SKM-1 treated with dmso at 0.1 percent for 144 hours (cell line): ENCODE results near the gene VPS13C.
A peak's percentile ranks its signal among the peaks of the same experiment; 100 is the strongest.
"Not testable (repeated sequence)": the region's sequence is repeated elsewhere in the genome, so short reads cannot be mapped to it uniquely, and the experiment has no call there.

ENCODE experiments used
- DNase-seq: peaks from one replicate; lab custom pipeline; 2025; ENCODE audit not compliant: unreplicated experiment; lab: John Stamatoyannopoulos, UW

Gene VPS13C

GRCh38 chr15:62071711-62072308 is 11.6 kb upstream of the VPS13C start:
- DNase-seq = no peak

- DNase-seq = no peak
Observed at GRCh38 chr15:62069551-62069950, 9.3 kb upstream of the VPS13C start.

DNA sequence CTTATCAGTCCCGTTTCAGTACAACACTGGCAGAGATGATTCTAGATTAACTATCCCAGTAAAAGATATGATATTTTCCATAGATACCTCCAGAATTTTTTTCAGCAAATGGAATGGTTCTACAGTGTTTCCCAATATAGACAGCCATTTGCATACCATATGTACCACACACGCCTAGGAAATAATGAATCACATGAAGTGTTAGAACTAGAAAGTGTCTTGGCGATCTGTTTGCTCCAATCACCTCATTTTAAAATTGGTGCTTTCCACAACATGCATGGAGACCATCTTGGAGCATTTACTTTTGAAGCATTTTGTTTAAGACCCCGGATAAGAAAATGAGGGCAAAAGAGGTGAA is 8.5 kb upstream of the VPS13C start:
- no peak for DNase-seq

- no peak for DNase-seq
Observed at GRCh38 chr15:62068071-62068809, 8.0 kb upstream of the VPS13C start.

- DNase-seq = no peak
Observed at GRCh38 chr15:62067448-62068044, 7.3 kb upstream of the VPS13C start.

- peak; percentile 54 for DNase-seq
Observed at GRCh38 chr15:62066663-62067447, 6.6 kb upstream of the VPS13C start, which contains the start of gene C2CD4A. Gene C2CD4A, plus strand, starts transcription at chr15:62066977. Its CDS starts 637 bp downstream, at chr15:62067614.

GRCh38 chr15:62063825-62064635 is 3.8 kb upstream of the VPS13C start:
- DNase-seq = no peak

DNA sequence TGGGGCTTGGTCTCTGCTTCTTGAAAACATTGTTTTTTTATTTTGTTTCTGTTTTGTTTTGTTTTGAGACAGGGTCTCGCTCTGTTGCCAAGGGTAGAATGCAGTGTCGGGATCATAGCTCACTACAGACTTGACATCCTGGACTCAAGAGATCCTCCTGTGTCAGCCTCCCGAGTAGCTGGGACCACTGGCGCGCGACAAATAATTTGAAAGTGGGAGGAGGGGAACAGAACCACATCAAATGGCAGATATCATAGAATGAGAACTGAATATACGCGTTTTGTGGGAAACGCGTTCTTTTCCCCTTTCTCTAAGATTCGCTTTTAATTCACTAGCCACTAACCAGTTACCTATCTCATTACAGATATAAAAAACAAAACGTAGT is 641 bp upstream of the VPS13C start:
- DNase-seq = no peak

GRCh38 chr15:62059816-62060112 is 483 bp downstream of the VPS13C start:
- DNase-seq = peak; percentile 80

DNA sequence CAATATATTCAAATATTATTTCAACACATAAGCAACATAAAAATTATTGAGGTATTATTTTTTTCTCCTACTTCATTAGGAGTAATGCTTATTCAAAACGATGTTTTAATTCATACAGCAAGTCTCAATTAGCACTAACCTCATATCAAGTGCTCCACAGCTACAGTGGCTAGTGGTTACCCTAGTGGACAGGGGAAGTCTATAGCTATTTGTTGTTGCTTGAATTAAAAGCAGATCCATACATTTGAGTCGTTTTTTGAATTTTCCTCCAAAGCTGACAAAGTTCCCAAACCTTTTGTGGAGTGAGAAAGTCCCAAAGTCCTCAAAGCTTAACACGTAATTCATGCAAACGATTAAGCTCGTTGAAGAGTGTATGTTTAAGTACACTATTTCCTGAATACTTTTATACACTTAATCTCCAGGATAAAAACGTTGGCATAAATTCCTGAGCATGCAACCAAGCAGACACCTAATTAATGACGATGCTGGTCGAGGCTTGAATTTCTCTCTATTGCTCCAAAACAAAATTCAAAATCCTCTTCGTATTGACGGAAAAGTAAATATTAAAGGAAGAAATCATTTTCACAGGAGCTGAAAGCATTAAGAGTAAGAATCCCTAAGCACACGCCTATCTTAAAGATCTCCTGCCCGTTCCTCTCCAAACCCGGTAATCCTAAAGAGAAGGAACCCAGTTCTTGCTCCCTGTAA is 985 bp downstream of the VPS13C start:
- no peak for DNase-seq

DNA sequence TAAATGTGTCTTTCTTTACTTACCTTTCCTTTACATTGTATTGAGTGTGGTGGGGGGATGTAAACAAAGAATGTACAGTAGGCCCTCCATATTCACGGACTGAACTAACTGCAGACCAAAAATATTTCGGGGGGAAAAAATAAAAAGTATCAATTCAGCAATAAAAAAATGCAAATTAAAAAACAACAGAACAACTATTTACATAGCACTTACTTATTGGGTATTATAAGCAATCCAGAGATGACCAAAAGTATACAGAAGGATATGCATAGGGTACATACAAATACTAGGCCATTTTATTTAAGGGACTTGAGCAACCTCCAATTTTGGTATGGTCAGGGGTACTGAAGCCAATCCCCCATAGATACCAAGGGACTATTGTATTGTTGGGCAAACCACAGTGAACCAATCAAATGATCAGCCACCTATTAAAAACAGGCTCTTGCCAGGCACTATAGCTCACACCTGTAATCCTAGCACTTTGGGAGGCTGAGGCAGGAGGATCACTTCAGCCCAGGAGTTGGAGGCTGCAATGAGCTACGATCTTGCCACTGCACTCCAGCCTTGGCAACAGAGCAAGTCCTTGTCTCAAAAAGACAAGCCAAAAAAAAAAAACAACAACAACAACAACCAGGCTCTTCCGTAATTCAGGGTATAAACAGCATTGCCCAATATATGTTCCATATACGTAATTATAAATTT is 1.8 kb downstream of the VPS13C start:
- DNase-seq = no peak

GRCh38 chr15:62057341-62057980 is 2.8 kb downstream of the VPS13C start:
- DNase-seq = no peak

- no peak for DNase-seq
Observed at GRCh38 chr15:62054979-62055378, 5.3 kb downstream of the VPS13C start.

- DNase-seq = no peak
Observed at GRCh38 chr15:62053439-62054085, 6.7 kb downstream of the VPS13C start.

GRCh38 chr15:62052713-62053112 is 7.5 kb downstream of the VPS13C start:
- DNase-seq = peak; percentile 28

DNA sequence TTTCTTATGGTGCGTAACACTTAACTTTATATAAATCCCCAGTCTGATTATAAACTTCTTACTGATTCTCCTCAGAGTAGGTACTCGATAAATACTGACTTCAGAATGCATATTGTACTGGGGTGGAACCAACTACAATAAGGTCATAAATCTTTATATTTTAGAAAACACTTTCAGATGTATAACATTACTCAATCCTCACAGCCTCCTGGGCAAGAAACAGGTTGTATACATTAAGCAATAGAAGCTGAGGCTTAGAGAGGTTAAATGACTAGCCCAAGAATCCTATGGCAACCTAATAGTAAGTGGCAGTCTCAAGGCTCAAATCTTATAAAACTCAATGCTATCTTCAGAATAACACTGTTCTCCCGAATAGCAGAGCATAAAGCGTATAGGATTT is 9.1 kb downstream of the VPS13C start:
- no peak for DNase-seq

GRCh38 chr15:62050115-62050514 is 10.1 kb downstream of the VPS13C start:
- no peak for DNase-seq

DNA sequence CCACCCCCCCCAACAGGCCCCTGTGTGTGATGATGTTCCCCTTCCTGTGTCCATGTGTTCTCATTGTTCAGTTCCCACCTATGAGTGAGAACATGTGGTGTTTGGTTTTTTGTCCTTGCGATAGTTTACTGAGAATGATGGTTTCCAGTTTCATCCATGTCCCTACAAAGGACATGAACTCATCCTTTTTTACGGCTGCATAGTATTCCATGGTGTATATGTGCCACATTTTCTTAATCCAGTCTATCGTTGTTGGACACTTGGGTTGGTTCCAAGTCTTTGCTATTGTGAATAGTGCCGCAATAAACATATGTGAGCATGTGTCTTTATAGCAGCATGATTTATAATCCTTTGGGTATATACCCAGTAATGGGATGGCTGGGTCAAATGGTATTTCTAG is 12.0 kb downstream of the VPS13C start:
- DNase-seq = not testable (repeated sequence)
